Progenitor cell of endocrine pancreas (in vitro differentiated cells): ENCODE data around the gene GNAL. TPM values are rescaled to one million over a fixed set of nuclear protein-coding genes. Genes with fewer than 3 reads are reported as not detected.

Source experiments
- DNase-seq: peaks from one replicate; pipeline ENCODE4 v3.0.0; 2021; ENCODE audit warnings: low spot score; ENCODE audit not compliant: unreplicated experiment
- H3K27ac Mint-ChIP-seq: 2 replicates; pipeline ENCODE4 v1.8.0; 2021; ENCODE audit warnings: mild to moderate bottlenecking, moderate library complexity, mixed read lengths
- H3K27me3 Mint-ChIP-seq: 2 replicates; pipeline ENCODE4 v1.8.0; 2021; ENCODE audit warnings: mixed read lengths
- H3K36me3 Mint-ChIP-seq: 2 replicates; pipeline ENCODE4 v1.8.0; 2022; ENCODE audit warnings: mixed read lengths; ENCODE audit not compliant: insufficient read depth
- H3K4me1 Mint-ChIP-seq: 2 replicates; pipeline ENCODE4 v1.8.0; 2021; ENCODE audit warnings: low read depth, mixed read lengths
- H3K4me3 Mint-ChIP-seq: 2 replicates; pipeline ENCODE4 v1.8.0; 2021; ENCODE audit warnings: low read depth, mild to moderate bottlenecking, moderate library complexity, mixed read lengths
- H3K9me3 Mint-ChIP-seq: 2 replicates; pipeline ENCODE4 v1.8.0; 2021; ENCODE audit warnings: low read depth, mixed read lengths
- CTCF ChIP-seq: fragments of 200-600 bp; sonication (generic); IDR thresholded peaks from one replicate; pipeline ENCODE4 v1.5.0; 2021; ENCODE audit warnings: antibody characterized with exemption, mild to moderate bottlenecking; ENCODE audit not compliant: unreplicated experiment
- total RNA-seq: library from RNA; stranded (reverse); gene quantifications from 2 replicates; pipeline ENCODE4 v1.2.1, GENCODE V29; 2021

Gene GNAL
- total RNA-seq, 1 donor from 2014 or later, result 10.0 TPM

DNA sequence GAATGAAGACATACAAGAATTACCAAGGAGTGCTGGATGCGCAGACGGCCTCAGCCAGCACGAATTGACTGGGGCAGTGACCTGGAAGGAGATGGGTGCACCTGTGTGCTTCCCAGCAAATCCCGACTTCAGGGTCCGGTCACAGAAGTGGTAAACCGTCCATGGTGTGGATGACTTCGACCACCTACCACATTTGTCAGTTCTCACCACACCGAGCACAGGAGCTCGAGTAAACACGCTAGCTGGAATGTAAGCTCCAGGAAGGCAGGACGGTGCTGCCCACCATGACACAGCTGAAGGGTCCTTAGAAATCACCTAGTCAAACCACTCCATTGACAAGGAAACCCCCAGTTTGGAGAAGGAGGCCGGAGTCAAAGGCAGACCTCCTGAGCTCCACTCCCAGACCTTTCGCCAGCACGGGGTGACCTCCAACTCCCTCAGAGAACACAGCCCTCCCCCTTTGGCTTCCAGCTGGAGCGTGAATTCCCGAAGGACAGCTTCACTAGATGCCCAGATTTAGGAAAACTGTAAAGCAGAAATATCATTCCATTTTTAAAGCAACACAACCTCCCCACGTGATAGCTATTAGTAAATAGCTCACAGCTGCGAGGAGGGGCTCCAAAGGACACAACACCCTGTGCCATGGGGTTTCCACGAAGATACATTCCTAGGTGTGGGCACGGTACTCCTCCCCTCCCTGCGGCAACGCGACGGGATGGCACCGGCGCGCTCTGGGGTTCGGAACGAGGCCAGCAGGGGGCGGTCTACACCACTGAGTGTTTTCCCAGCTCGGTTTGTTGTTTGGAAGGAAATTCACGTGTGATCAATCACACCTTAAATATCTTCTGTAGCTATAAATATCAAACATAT lies 34.1 kb upstream of the GNAL start:
- peak overlapping the region; percentile 15 for H3K4me3 Mint-ChIP-seq
- peak; percentile 66 for DNase-seq
- peak; percentile 98 for TF ChIP-seq CTCF
- H3K4me1 Mint-ChIP-seq, result no peaks in the 10 kb centered on the region
- H3K27me3 Mint-ChIP-seq, result peaks cover 44% of the 10 kb centered on the region
- no peak overlapping the region for H3K27ac Mint-ChIP-seq
- no peaks in the 10 kb centered on the region for H3K9me3 Mint-ChIP-seq
- no peaks in the 10 kb centered on the region for H3K36me3 Mint-ChIP-seq

DNA sequence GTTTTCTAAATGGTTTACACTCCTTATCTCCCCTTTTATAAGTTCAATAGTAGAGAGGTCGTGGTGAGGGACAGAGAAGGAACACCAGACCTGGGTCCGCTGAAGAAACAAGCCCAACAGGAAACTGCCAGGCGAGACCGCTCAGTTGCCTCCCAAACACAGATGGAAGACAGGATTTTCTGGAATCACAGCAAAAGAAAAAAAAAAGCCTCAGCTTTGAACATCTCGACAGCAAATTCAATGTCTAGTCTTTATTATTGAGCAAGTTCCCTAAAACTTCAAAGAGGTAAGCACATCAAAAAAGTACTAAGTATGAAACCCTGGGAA lies 33.5 kb upstream of the GNAL start:
- Mint-ChIP-seq H3K27ac (no peak overlapping the region), H3K4me3 (peak overlapping the region; percentile 15), H3K9me3 (no peaks in the 10 kb centered on the region), H3K4me1 (no peaks in the 10 kb centered on the region), H3K27me3 (peaks cover 44% of the 10 kb centered on the region), H3K36me3 (no peaks in the 10 kb centered on the region)
- no peak for DNase-seq
- TF ChIP-seq CTCF, result no peak

DNA sequence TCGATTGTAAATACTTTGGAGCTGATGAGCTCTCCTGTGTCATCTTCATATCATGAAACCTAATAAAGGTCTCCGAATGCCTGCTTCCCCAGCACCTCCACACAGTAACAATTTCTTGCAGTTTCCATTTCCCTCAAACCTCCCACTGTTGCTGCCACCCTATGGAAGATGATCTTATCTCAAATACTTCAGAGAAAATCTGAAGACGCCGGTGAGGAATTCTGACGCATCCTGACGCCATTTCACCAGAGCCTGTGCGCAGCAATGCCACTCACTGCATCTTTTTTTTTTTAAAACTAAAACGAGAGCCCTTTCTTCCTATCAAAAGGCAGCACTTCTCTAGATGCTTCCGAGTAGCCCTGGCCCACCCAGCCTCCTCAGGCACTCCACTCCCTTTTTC lies 31.9 kb upstream of the GNAL start:
- Mint-ChIP-seq H3K9me3 (no peaks in the 10 kb centered on the region), H3K4me3 (no peak overlapping the region), H3K27me3 (peaks cover 39% of the 10 kb centered on the region), H3K27ac (no peak overlapping the region), H3K4me1 (no peaks in the 10 kb centered on the region), H3K36me3 (no peaks in the 10 kb centered on the region)
- no peak for TF ChIP-seq CTCF
- DNase-seq, result no peak

DNA sequence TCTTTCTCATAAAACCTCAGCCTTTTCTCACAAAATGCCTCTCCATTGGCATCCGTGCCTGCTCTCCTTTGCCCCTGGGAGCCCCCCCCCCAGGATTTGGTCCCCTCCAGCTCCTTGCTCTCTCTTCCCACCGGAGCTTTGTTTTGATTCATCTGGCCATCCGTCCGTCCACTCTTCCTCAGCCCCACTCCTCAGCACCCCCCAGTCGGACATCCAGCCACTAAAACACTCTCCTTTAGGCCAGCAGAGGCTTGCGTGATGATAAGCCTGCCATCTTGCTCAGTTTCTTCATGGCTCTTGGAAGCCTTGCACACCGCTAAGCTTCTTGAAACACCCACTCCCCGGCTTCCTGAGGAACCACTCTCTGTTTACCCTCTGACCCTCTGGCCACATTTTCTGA lies 31.5 kb upstream of the GNAL start:
- Mint-ChIP-seq H3K36me3 (no peaks in the 10 kb centered on the region), H3K27ac (no peak overlapping the region)

GRCh38 chr18:11658019-11658418 lies 31.0 kb upstream of the GNAL start:
- Mint-ChIP-seq H3K27me3 (peaks cover 39% of the 10 kb centered on the region), H3K4me1 (no peaks in the 10 kb centered on the region), H3K36me3 (no peaks in the 10 kb centered on the region), H3K9me3 (no peaks in the 10 kb centered on the region), H3K27ac (no peak overlapping the region), H3K4me3 (no peak overlapping the region)
- DNase-seq, result no peak
- TF ChIP-seq CTCF, result no peak

More for the DNA sequence above, 31.5 kb upstream of the GNAL start:
- Mint-ChIP-seq H3K27me3 (peaks cover 39% of the 10 kb centered on the region), H3K9me3 (no peaks in the 10 kb centered on the region), H3K4me1 (no peaks in the 10 kb centered on the region), H3K4me3 (no peak overlapping the region)
- DNase-seq, result no peak
- TF ChIP-seq CTCF, result no peak
